HepG2 (cell line): ENCODE results near the gene NFAT5. TPM values are rescaled to one million over a fixed set of nuclear protein-coding genes. Genes with fewer than 3 reads are reported as not detected.

Experiments used
- AGO2 ChIP-seq: fragments of 200-400 bp; formaldehyde crosslinking; optimal IDR thresholded peaks from 2 replicates; pipeline ENCODE3; 2017; ENCODE audit warnings: mild to moderate bottlenecking, low read depth, low read length, moderate library complexity
- BRF2 ChIP-seq: sonication (generic); formaldehyde crosslinking; IDR thresholded peaks from 2 replicates; pipeline ENCODE4 v1.8.1; 2022; ENCODE audit warnings: mild to moderate bottlenecking, missing genetic modification reagents
- CEBPG ChIP-seq: IDR thresholded peaks from 2 replicates; pipeline ENCODE4 v1.6.1; 2016
- FOXA3 ChIP-seq: IDR thresholded peaks from 2 replicates; pipeline ENCODE4 v1.6.1; 2016; ENCODE audit warnings: missing genetic modification reagents, missing compliant biosample characterization
- GABPB1 ChIP-seq: IDR thresholded peaks from 2 replicates; pipeline ENCODE4 v1.6.1; 2016; ENCODE audit warnings: mild to moderate bottlenecking, missing genetic modification reagents, moderate library complexity, missing compliant biosample characterization
- HNRNPL ChIP-seq: fragments of 200-400 bp; formaldehyde crosslinking; IDR thresholded peaks from 2 replicates; pipeline ENCODE4 v1.6.1; 2017; ENCODE audit warnings: mild to moderate bottlenecking, low read depth, low read length
- MAFK ChIP-seq, 2 experiments: IDR thresholded peaks in 1 of 2; conservative IDR thresholded peaks in 1 of 2; 2 replicates each; pipeline ENCODE4 v1.6.1; 2011; ENCODE audit warnings: improper control_type of control experiment in 2 of 2, low read length in 2 of 2
- MIXL1 ChIP-seq: IDR thresholded peaks from 2 replicates; pipeline ENCODE4 v1.6.1; 2016
- MNT ChIP-seq: fragments of 450-650 bp; IDR thresholded peaks from 2 replicates; pipeline ENCODE4 v1.6.1; 2016
- MTA3 ChIP-seq: sonication (generic); formaldehyde crosslinking; IDR thresholded peaks from 2 replicates; pipeline ENCODE4 v1.4.0; 2020; ENCODE audit warnings: missing genetic modification reagents
- PRPF4 ChIP-seq: fragments of 200-400 bp; formaldehyde crosslinking; IDR thresholded peaks from 2 replicates; pipeline ENCODE4 v1.6.1; 2016; ENCODE audit warnings: low read length, low read depth; ENCODE audit not compliant: poor library complexity, severe bottlenecking
- RBM39 ChIP-seq: fragments of 200-400 bp; formaldehyde crosslinking; IDR thresholded peaks from one replicate; pipeline ENCODE4 v1.6.1; 2018; ENCODE audit warnings: antibody characterized with exemption, mild to moderate bottlenecking, low read depth, low read length; ENCODE audit not compliant: poor library complexity, severe bottlenecking
- RFX3 ChIP-seq: IDR thresholded peaks from 2 replicates; pipeline ENCODE4 v1.6.1; 2016; ENCODE audit warnings: missing biosample characterization, missing genetic modification reagents
- RFXANK ChIP-seq: IDR thresholded peaks from 2 replicates; pipeline ENCODE4 v1.6.1; 2016
- SKI ChIP-seq: fragments of 450-650 bp; IDR thresholded peaks from one replicate; pipeline ENCODE4 v1.6.1; 2018; ENCODE audit warnings: mild to moderate bottlenecking; ENCODE audit not compliant: partially characterized antibody
- SP1 ChIP-seq, 2 experiments: fragments of 450-650 bp in 1 of 2; sonication (generic) in 1 of 2; formaldehyde crosslinking in 1 of 2; IDR thresholded peaks; 2 replicates each; pipeline versions ENCODE4 v1.4.0 to v1.6.1; 2016 to 2020; ENCODE audit warnings: missing genetic modification reagents in 1 of 2
- ZBTB1 ChIP-seq: sonication (generic); formaldehyde crosslinking; IDR thresholded peaks from 2 replicates; pipeline ENCODE4 v1.4.0; 2020; ENCODE audit warnings: missing genetic modification reagents, borderline replicate concordance
- ZBTB20 ChIP-seq: sonication (generic); formaldehyde crosslinking; IDR thresholded peaks from 2 replicates; pipeline ENCODE4 v1.8.1; 2023; ENCODE audit warnings: missing genetic modification reagents, low read depth, mild to moderate bottlenecking, borderline replicate concordance
- ZBTB38 ChIP-seq: sonication (generic); formaldehyde crosslinking; IDR thresholded peaks from 2 replicates; pipeline ENCODE4 v1.5.1; 2020; ENCODE audit warnings: mild to moderate bottlenecking, missing genetic modification reagents
- ZNF24 ChIP-seq: fragments of 450-650 bp; IDR thresholded peaks from 2 replicates; pipeline ENCODE4 v1.6.1; 2017; ENCODE audit warnings: antibody characterized with exemption, mild to moderate bottlenecking
- ZNF260 ChIP-seq: sonication (generic); formaldehyde crosslinking; IDR thresholded peaks from 2 replicates; pipeline ENCODE4 v1.4.0; 2020; ENCODE audit warnings: missing genetic modification reagents, low read depth, mild to moderate bottlenecking, borderline replicate concordance
- ZNF329 ChIP-seq: sonication (generic); formaldehyde crosslinking; IDR thresholded peaks from 2 replicates; pipeline ENCODE4 v1.9.0; 2021; ENCODE audit warnings: low read depth, mild to moderate bottlenecking, missing genetic modification reagents
- ZNF562 ChIP-seq: sonication (generic); formaldehyde crosslinking; IDR thresholded peaks from 2 replicates; pipeline ENCODE4 v1.8.0; 2022; ENCODE audit warnings: missing genetic modification reagents, borderline replicate concordance
- ZNF792 ChIP-seq: IDR thresholded peaks from 2 replicates; pipeline ENCODE4 v1.6.1; 2016
- polyA plus RNA-seq, 8 experiments: library from polyadenylated mRNA; depleted of rRNA in 3 of 8; stranded (reverse) in 7 of 8; unstranded in 1 of 8; fragments of >200 nt; fragmentation: Illumina TruSeq in 4 of 8; extraction: Trizol in 4 of 8; gene quantifications; 2 replicates each; pipeline versions ENCODE4 v1.2.1 to v1.2.3, GENCODE V29; 2011 to 2016; ENCODE audit warnings: low read depth in 4 of 8, missing spikeins in 1 of 8, mixed read lengths in 1 of 8; ENCODE audit not compliant: insufficient read depth in 1 of 8
- total RNA-seq, 5 experiments: library from RNA; depleted of rRNA; stranded (reverse); fragments of >200 nt; fragmentation: Illumina TruSeq; extraction: Trizol; gene quantifications; 2 replicates each; pipeline ENCODE4 v1.2.3, GENCODE V29; 2016; ENCODE audit warnings: low read depth in 1 of 5
- TF ChIP-seq, protein P1 (sequence below): sonication (generic); formaldehyde crosslinking; IDR thresholded peaks from 2 replicates; pipeline ENCODE4 v1.5.1; 2020; ENCODE audit warnings: mild to moderate bottlenecking, missing genetic modification reagents, moderate library complexity

Gene NFAT5
- total and polyA plus RNA-seq, 2 of the 13 experiments (the other 11 are each of a cell fraction or from before 2014, with no cell fraction given): 20.5 to 54.3 TPM

GRCh38 chr16:69741951-69742904, 176.5 kb downstream of the NFAT5 start (continued):
- TF ChIP-seq ZNF562: no peak
- no peak for TF ChIP-seq PRPF4
- peak; percentile 71 for TF ChIP-seq AGO2
- TF ChIP-seq, protein P1, sequence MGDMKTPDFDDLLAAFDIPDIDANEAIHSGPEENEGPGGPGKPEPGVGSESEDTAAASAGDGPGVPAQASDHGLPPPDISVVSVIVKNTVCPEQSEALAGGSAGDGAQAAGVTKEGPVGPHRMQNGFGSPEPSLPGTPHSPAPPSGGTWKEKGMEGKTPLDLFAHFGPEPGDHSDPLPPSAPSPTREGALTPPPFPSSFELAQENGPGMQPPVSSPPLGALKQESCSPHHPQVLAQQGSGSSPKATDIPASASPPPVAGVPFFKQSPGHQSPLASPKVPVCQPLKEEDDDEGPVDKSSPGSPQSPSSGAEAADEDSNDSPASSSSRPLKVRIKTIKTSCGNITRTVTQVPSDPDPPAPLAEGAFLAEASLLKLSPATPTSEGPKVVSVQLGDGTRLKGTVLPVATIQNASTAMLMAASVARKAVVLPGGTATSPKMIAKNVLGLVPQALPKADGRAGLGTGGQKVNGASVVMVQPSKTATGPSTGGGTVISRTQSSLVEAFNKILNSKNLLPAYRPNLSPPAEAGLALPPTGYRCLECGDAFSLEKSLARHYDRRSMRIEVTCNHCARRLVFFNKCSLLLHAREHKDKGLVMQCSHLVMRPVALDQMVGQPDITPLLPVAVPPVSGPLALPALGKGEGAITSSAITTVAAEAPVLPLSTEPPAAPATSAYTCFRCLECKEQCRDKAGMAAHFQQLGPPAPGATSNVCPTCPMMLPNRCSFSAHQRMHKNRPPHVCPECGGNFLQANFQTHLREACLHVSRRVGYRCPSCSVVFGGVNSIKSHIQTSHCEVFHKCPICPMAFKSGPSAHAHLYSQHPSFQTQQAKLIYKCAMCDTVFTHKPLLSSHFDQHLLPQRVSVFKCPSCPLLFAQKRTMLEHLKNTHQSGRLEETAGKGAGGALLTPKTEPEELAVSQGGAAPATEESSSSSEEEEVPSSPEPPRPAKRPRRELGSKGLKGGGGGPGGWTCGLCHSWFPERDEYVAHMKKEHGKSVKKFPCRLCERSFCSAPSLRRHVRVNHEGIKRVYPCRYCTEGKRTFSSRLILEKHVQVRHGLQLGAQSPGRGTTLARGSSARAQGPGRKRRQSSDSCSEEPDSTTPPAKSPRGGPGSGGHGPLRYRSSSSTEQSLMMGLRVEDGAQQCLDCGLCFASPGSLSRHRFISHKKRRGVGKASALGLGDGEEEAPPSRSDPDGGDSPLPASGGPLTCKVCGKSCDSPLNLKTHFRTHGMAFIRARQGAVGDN (CRISPR knock-in tag): peak; percentile 37
- TF ChIP-seq BRF2 (CRISPR knock-in tag): no peak
- TF ChIP-seq MNT: peak; percentile 70; the same call in 1 of the 2 replicates
- TF ChIP-seq ZBTB38: peak; percentile 86
- no peak for TF ChIP-seq ZNF792 (CRISPR knock-in tag)
- no peak for TF ChIP-seq MIXL1 (CRISPR knock-in tag)
- no peak for TF ChIP-seq ZBTB1 (CRISPR knock-in tag)
- peak; percentile 48 for TF ChIP-seq SKI
- TF ChIP-seq GABPB1 (CRISPR knock-in tag): no peak
- no peak for TF ChIP-seq FOXA3
- no peak for TF ChIP-seq CEBPG
- no peak for TF ChIP-seq ZBTB20 (CRISPR knock-in tag)
- peak; percentile 47 for TF ChIP-seq RBM39
- TF ChIP-seq ZNF329 (CRISPR knock-in tag): no peak
- TF ChIP-seq MAFK (conservative IDR thresholded peaks at IDR 0.05 in 1 of 2, IDR thresholded peaks at IDR 0.05 in 1 of 2; ENCODE audit: low read length in 2 of 2): no peak
- no peak for TF ChIP-seq ZNF24
- 0 out of 2 replicates have a peak, but pooled peaks have one; percentile 42 for TF ChIP-seq HNRNPL
- TF ChIP-seq RFX3: no peak
- no peak for TF ChIP-seq SP1 (IDR thresholded peaks at IDR 0.05)
- no peak for TF ChIP-seq SP1 (CRISPR knock-in tag; IDR thresholded peaks at IDR 0.05)
- no peak for TF ChIP-seq MTA3
- no peak for TF ChIP-seq RFXANK
- no peak for TF ChIP-seq ZNF260 (CRISPR knock-in tag)
